A204.1 (cell line): ENCODE data around the gene THBD.

Experiments
- FAIRE-seq: peaks from 2 replicates; lab custom pipeline; 2012; peaks lifted over from hg19 to GRCh38; lab: Jason Lieb, UNC

THBD gene

GRCh38 chr20:23049201-23050075 is at the start of gene THBD:
TSS of gene THBD (minus strand) at chr20:23049672. CDS start at chr20:23049504, 168 bp downstream.
- FAIRE-seq: no peak

GRCh38 chr20:23097636-23098580 is 48.4 kb upstream of the THBD start:
- FAIRE-seq: no peak

- no peak for FAIRE-seq
These were observed 47.6 kb upstream of the THBD start for GRCh38 chr20:23096986-23097520.

DNA sequence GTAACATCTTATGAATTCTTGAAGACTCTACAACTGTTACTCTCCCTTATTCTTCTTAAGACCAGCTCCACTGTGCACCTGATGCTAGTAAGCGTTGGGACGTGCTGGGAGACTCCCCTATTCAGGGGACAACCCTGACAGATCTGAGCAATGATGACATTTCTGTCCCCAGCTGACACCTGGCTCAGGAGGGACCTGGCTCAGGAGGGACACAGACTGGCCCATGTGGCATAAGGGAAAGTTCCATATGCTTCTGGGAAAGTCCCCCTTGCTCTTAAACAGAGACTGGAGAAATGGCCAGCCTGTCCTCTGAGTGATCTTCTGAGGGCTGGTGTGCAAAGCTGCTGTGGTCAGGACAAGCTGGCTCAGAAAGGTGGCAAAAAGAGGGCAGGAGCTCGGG is 46.6 kb upstream of the THBD start:
- no peak for FAIRE-seq

GRCh38 chr20:23095499-23095898 is 46.0 kb upstream of the THBD start:
- no peak for FAIRE-seq

DNA sequence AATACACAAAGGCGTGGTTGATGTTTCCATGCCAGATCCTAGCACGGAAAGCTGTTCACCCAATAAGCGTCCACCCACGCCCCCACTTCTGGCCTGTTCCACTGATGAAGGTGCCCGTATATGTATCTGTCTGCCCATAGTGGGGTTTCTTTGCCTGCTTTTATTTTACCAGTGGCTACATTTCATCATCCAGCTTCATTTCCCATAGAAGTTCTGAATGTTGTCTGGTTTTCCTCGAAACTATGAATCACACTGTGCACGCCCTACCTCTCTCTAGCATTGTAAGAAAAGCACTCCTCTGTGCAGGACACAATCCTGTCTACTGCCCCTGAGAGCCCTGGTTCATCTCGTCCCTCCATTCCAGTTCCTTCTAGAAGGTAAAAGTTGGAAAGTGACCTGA is 45.5 kb upstream of the THBD start:
- FAIRE-seq: no peak

DNA sequence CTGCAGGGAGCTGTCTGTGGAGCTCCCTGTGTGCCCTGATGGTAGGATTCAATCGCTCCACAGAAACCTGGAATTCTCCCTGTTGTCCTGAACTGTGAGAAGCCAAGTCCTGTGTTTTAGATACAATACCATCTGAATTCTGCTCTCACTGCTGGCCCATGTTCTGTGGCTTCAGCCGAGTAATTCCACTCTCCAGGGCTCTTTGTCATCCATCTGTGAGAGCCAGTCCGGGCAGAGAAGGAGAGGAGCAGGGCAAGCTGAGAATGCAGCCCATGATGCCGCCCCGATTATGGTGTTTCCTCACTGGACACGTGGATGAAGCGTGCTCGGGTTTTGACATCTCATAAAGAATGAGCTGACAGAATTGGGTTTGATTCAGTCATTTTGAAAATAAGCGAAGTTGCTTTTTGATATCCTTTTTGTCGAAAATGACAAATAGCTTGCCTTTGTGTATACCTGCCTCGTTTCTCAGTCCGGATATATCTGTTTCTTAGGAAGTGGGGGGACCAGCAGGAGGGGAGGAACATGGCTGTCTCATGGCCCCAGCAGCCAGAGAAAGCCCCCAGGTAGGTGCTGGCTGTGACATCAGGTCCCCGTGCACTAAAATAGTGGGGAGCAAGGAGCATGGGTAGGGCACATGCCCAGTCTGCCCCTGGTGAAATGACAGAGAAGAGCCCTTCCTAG is 44.9 kb upstream of the THBD start:
- FAIRE-seq: no peak

- no peak for FAIRE-seq
These were observed 44.1 kb upstream of the THBD start for GRCh38 chr20:23093613-23094012.

GRCh38 chr20:23092861-23093495 is 43.5 kb upstream of the THBD start:
- no peak for FAIRE-seq

- FAIRE-seq: no peak
These were observed 42.9 kb upstream of the THBD start for GRCh38 chr20:23092384-23092756.

- FAIRE-seq: no peak
These were observed 42.4 kb upstream of the THBD start for GRCh38 chr20:23091721-23092383.

DNA sequence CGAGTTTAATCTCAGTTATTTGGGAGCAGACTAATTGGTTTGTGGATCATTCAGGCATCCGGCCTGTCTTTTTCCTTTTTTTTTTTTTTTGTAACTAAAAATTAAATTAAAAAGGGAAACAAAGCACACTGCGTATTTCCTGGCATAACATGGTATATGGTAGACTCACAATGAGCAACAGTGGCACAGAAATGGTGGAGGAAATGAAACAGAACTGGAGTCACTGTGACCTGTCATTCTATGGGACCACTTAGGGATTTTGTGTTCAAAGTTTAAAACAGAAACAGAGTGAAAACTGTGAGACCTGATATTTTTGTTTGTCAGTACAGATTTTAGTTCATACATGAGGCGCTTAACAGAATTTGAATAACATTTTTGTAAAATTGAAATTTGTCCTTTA is 41.4 kb upstream of the THBD start:
- FAIRE-seq: no peak

- no peak for FAIRE-seq
These were observed 40.7 kb upstream of the THBD start for GRCh38 chr20:23090147-23090546.

- no peak for FAIRE-seq
These were observed 39.4 kb upstream of the THBD start for GRCh38 chr20:23088866-23089265.

- no peak for FAIRE-seq
These were observed 38.2 kb upstream of the THBD start for GRCh38 chr20:23087587-23088251.

- FAIRE-seq: no peak
These were observed 37.5 kb upstream of the THBD start for GRCh38 chr20:23086931-23087411.

DNA sequence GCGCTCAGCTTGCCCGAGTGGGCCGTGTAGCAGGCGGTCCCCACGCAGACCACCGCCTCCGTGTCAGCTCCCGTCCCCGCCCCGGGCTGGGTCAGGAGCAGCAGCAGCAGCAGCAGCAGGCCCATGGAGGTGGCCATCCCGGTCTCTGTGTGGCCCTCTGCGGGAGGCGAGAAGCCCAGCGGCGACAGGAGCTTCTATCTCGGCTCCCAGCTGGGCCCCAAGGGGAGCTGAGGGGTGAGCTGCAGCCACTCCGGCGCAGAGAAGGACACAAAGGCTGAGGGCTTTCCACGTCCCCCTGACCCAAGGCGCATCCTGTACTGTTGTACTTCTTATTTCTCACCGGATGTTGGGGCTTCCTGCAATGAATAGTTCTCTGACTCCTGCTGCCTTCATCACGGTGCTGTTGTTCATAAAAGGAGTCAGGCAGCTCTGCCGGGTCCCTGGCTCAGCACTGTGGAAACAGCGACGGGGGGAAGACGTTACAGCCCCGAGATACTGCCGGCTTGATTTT is 36.6 kb upstream of the THBD start, which contains the start of gene CD93:
CD93 (minus strand) TSS at position 269 of the 511 bp plus-strand sequence; CDS start at position 137, 132 bp downstream.
- FAIRE-seq: no peak

GRCh38 chr20:23085436-23086055 is 36.1 kb upstream of the THBD start:
- FAIRE-seq: no peak

DNA sequence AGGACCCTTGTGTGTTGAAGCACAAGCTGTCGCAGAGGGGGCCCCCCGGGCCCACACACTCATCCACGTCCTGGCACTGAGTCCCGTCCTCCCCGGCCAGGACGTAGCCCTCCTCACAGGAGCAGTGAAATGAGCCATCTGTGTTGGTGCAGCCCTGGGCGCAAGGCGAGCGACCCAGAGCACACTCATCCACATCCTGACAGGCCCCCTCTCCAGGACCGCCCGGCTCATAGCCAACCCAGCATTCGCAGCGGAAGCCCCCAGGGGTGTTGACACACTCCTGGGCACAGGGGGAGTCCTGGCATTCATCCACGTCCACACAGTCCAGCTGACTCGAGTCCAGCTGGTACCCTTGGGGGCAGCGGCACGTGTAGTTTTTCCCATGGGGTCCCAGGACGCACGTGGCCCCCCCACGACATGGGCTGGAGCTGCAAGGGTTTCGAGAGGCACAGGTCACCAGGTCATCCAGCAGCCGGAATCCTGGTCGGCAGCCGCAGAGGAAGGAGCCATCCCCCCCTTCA is 35.4 kb upstream of the THBD start:
- no peak for FAIRE-seq
